ENCODE results near the gene NFYC. TPM values are rescaled to one million over a fixed set of nuclear protein-coding genes. Genes with fewer than 3 reads are reported as not detected.

Gene NFYC
- total and polyA plus RNA-seq, 8 donors = 54.6 to 98.1 (median 86.0) TPM

- no peak overlapping the region for H3K27ac ChIP-seq
- peaks cover 10 to 72% of the 10 kb centered on the region in 2 donors for H3K4me1 ChIP-seq
- ATAC-seq (no peak), DNase-seq (no peak)
- no peaks in the 10 kb centered on the region for H3K9me3 ChIP-seq
- no peak overlapping the region for H3K4me3 ChIP-seq
- H3K36me3 ChIP-seq = no peaks in the 10 kb centered on the region
- no peak for TF ChIP-seq CTCF (IDR thresholded peaks at IDR 0.05)
- H3K27me3 ChIP-seq = no peaks in the 10 kb centered on the region
- intact Hi-C loops (cut with DNase I) = no loop called here
Measured at GRCh38 chr1:40704817-40705733, 13.6 kb downstream of the NFYC start.

GRCh38 chr1:40706626-40707025 lies 15.1 kb downstream of the NFYC start:
- Histone ChIP-seq H3K27ac (no peak overlapping the region), H3K4me3 (no peak overlapping the region), H3K9me3 (no peaks in the 10 kb centered on the region), H3K36me3 (no peaks in the 10 kb centered on the region), H3K27me3 (no peaks in the 10 kb centered on the region), H3K4me1 (peaks cover 17 to 72% of the 10 kb centered on the region in 2 donors)
- TF ChIP-seq CTCF (IDR thresholded peaks at IDR 0.05) = no peak
- ATAC-seq = no peak
- intact Hi-C loops (cut with DNase I) = no loop called here
- DNase-seq = no peak

GRCh38 chr1:40708750-40709099 lies 17.2 kb downstream of the NFYC start:
- intact Hi-C loops (cut with DNase I) = no loop called here
- H3K9me3 ChIP-seq = no peaks in the 10 kb centered on the region
- H3K27ac ChIP-seq = peak overlapping the region; percentile 79 to 86
- DNase-seq (no peak), ATAC-seq (peak; percentile 51)
- peaks cover 35 to 74% of the 10 kb centered on the region in 2 donors for H3K4me1 ChIP-seq
- H3K4me3 ChIP-seq = peak overlapping the region; percentile 42 to 43
- TF ChIP-seq CTCF (IDR thresholded peaks at IDR 0.05) = no peak
- H3K36me3 ChIP-seq = no peaks in the 10 kb centered on the region
- no peaks in the 10 kb centered on the region for H3K27me3 ChIP-seq

- intact Hi-C loops (cut with DNase I) = no loop called here
- DNase-seq (peak in 3 of 4 donors; percentile 81 to 94 (median 89)), ATAC-seq (peak; percentile 91)
- peak overlapping the region; percentile 79 to 86 for H3K27ac ChIP-seq
- H3K4me1 ChIP-seq = peaks cover 35 to 74% of the 10 kb centered on the region in 2 donors
- peak overlapping the region; percentile 42 to 43 for H3K4me3 ChIP-seq
- H3K27me3 ChIP-seq = no peaks in the 10 kb centered on the region
- H3K36me3 ChIP-seq = no peaks in the 10 kb centered on the region
- H3K9me3 ChIP-seq = no peaks in the 10 kb centered on the region
- TF ChIP-seq CTCF (IDR thresholded peaks at IDR 0.05) = no peak
Measured at GRCh38 chr1:40709100-40709801, 17.7 kb downstream of the NFYC start.

GRCh38 chr1:40709802-40710278 lies 18.3 kb downstream of the NFYC start:
- Histone ChIP-seq H3K27ac (peak overlapping the region; percentile 79 to 86), H3K4me1 (peaks cover 35 to 72% of the 10 kb centered on the region in 2 donors), H3K36me3 (no peaks in the 10 kb centered on the region), H3K4me3 (peak overlapping the region; percentile 42 to 43), H3K9me3 (no peaks in the 10 kb centered on the region), H3K27me3 (no peaks in the 10 kb centered on the region)
- TF ChIP-seq CTCF (IDR thresholded peaks at IDR 0.05) = no peak
- ATAC-seq (no peak), DNase-seq (no peak)
- intact Hi-C loops (cut with DNase I) = no loop called here
